HUES48 (cell line): Measurements from ENCODE around the gene THSD4.

ENCODE experiments used
- H3K27ac ChIP-seq: one replicate; pipeline ENCODE4 v1.7.0; 2013; ENCODE audit warnings: low read depth, low read length, inconsistent platforms
- H3K27me3 ChIP-seq: 2 replicates; pipeline ENCODE4 v1.6.1; 2013; ENCODE audit warnings: mild to moderate bottlenecking, low read length; ENCODE audit not compliant: control insufficient read depth, insufficient read depth
- H3K36me3 ChIP-seq: 2 replicates; pipeline ENCODE4 v1.6.1; 2013; ENCODE audit warnings: low read length; ENCODE audit not compliant: control insufficient read depth, insufficient read depth
- H3K4me1 ChIP-seq: 2 replicates; pipeline ENCODE4 v1.6.1; 2013; ENCODE audit warnings: mild to moderate bottlenecking, low read length; ENCODE audit not compliant: control insufficient read depth, insufficient read depth
- H3K4me3 ChIP-seq: 2 replicates; pipeline ENCODE4 v1.5.1; 2013; ENCODE audit warnings: mild to moderate bottlenecking, low read depth, low read length
- H3K9ac ChIP-seq: 2 replicates; pipeline ENCODE4 v1.6.1; 2013; ENCODE audit warnings: mild to moderate bottlenecking, low read depth, low read length, moderate library complexity
- H3K9me3 ChIP-seq: 2 replicates; pipeline ENCODE4 v1.6.1; 2013; ENCODE audit warnings: low read length; ENCODE audit not compliant: control insufficient read depth, insufficient read depth

The THSD4 gene

GRCh38 chr15:71739355-71739754 lies 624.1 kb downstream of the THSD4 start:
- no peak overlapping the region for H3K4me3 ChIP-seq
- no peaks in the 10 kb centered on the region for H3K36me3 ChIP-seq
- no peaks in the 10 kb centered on the region for H3K9me3 ChIP-seq
- no peak overlapping the region for H3K27ac ChIP-seq
- H3K27me3 ChIP-seq, result no peaks in the 10 kb centered on the region
- H3K4me1 ChIP-seq, result no peaks in the 10 kb centered on the region
- no peak overlapping the region for H3K9ac ChIP-seq

GRCh38 chr15:71742964-71743363 lies 627.7 kb downstream of the THSD4 start:
- Histone ChIP-seq H3K27ac (no peak overlapping the region), H3K9me3 (no peaks in the 10 kb centered on the region), H3K27me3 (no peaks in the 10 kb centered on the region), H3K4me3 (no peak overlapping the region), H3K36me3 (no peaks in the 10 kb centered on the region), H3K4me1 (no peaks in the 10 kb centered on the region), H3K9ac (no peak overlapping the region)

GRCh38 chr15:71743861-71744382 lies 628.7 kb downstream of the THSD4 start:
- Histone ChIP-seq H3K27ac (no peak overlapping the region), H3K9me3 (no peaks in the 10 kb centered on the region), H3K9ac (no peak overlapping the region), H3K4me1 (no peaks in the 10 kb centered on the region), H3K27me3 (no peaks in the 10 kb centered on the region), H3K36me3 (no peaks in the 10 kb centered on the region), H3K4me3 (no peak overlapping the region)

- H3K4me1 ChIP-seq, result no peaks in the 10 kb centered on the region
- H3K27ac ChIP-seq, result no peak overlapping the region
- H3K4me3 ChIP-seq, result no peak overlapping the region
- H3K9ac ChIP-seq, result no peak overlapping the region
- H3K36me3 ChIP-seq, result no peaks in the 10 kb centered on the region
- no peaks in the 10 kb centered on the region for H3K27me3 ChIP-seq
- no peaks in the 10 kb centered on the region for H3K9me3 ChIP-seq
Measured at GRCh38 chr15:71746719-71747118, 631.4 kb downstream of the THSD4 start.

- Histone ChIP-seq H3K4me3 (no peak overlapping the region), H3K9ac (no peak overlapping the region), H3K27me3 (no peaks in the 10 kb centered on the region), H3K36me3 (no peaks in the 10 kb centered on the region), H3K4me1 (no peaks in the 10 kb centered on the region), H3K27ac (no peak overlapping the region), H3K9me3 (no peaks in the 10 kb centered on the region)
Measured at GRCh38 chr15:71747128-71748083, 632.1 kb downstream of the THSD4 start.

GRCh38 chr15:71748293-71748718 lies 633.0 kb downstream of the THSD4 start:
- H3K36me3 ChIP-seq, result no peaks in the 10 kb centered on the region
- no peak overlapping the region for H3K9ac ChIP-seq
- no peaks in the 10 kb centered on the region for H3K27me3 ChIP-seq
- H3K4me1 ChIP-seq, result no peaks in the 10 kb centered on the region
- H3K27ac ChIP-seq, result no peak overlapping the region
- no peak overlapping the region for H3K4me3 ChIP-seq
- H3K9me3 ChIP-seq, result no peaks in the 10 kb centered on the region

- no peak overlapping the region for H3K27ac ChIP-seq
- H3K36me3 ChIP-seq, result no peaks in the 10 kb centered on the region
- no peak overlapping the region for H3K9ac ChIP-seq
- H3K4me1 ChIP-seq, result no peaks in the 10 kb centered on the region
- no peak overlapping the region for H3K4me3 ChIP-seq
- no peaks in the 10 kb centered on the region for H3K27me3 ChIP-seq
- H3K9me3 ChIP-seq, result no peaks in the 10 kb centered on the region
Measured at GRCh38 chr15:71749500-71749899, 634.2 kb downstream of the THSD4 start.

GRCh38 chr15:71752128-71752527 lies 636.9 kb downstream of the THSD4 start:
- no peaks in the 10 kb centered on the region for H3K36me3 ChIP-seq
- H3K9me3 ChIP-seq, result no peaks in the 10 kb centered on the region
- no peaks in the 10 kb centered on the region for H3K27me3 ChIP-seq
- no peak overlapping the region for H3K4me3 ChIP-seq
- H3K4me1 ChIP-seq, result no peaks in the 10 kb centered on the region
- no peak overlapping the region for H3K27ac ChIP-seq
- no peak overlapping the region for H3K9ac ChIP-seq

- H3K4me1 ChIP-seq, result no peaks in the 10 kb centered on the region
- H3K27me3 ChIP-seq, result no peaks in the 10 kb centered on the region
- H3K9me3 ChIP-seq, result no peaks in the 10 kb centered on the region
- H3K27ac ChIP-seq, result no peak overlapping the region
- H3K4me3 ChIP-seq, result no peak overlapping the region
- no peak overlapping the region for H3K9ac ChIP-seq
- H3K36me3 ChIP-seq, result no peaks in the 10 kb centered on the region
Measured at GRCh38 chr15:71752604-71753289, 637.5 kb downstream of the THSD4 start.

GRCh38 chr15:71753346-71753745 lies 638.1 kb downstream of the THSD4 start:
- Histone ChIP-seq H3K9me3 (no peaks in the 10 kb centered on the region), H3K4me1 (no peaks in the 10 kb centered on the region), H3K4me3 (no peak overlapping the region), H3K9ac (no peak overlapping the region), H3K27ac (no peak overlapping the region), H3K27me3 (no peaks in the 10 kb centered on the region), H3K36me3 (no peaks in the 10 kb centered on the region)

GRCh38 chr15:71754660-71755059 lies 639.4 kb downstream of the THSD4 start:
- Histone ChIP-seq H3K9ac (no peak overlapping the region), H3K9me3 (no peaks in the 10 kb centered on the region; the same call in 1 of the 2 replicates), H3K27me3 (no peaks in the 10 kb centered on the region)

More at GRCh38 chr15:71754660-71755059, 639.4 kb downstream of the THSD4 start:
- Histone ChIP-seq H3K4me3 (no peak overlapping the region), H3K4me1 (no peaks in the 10 kb centered on the region), H3K36me3 (no peaks in the 10 kb centered on the region), H3K27ac (no peak overlapping the region)
